HG03469 (cell line): ENCODE results near the gene PLOD1.
"Not testable (repeated sequence)": the region's sequence is repeated elsewhere in the genome, so short reads cannot be mapped to it uniquely, and the experiment has no call there.

Source experiments
- ATAC-seq: cut with Tn5 transposase; IDR thresholded peaks from one replicate; pipeline ENCODE4 v1.9.1; 2021; ENCODE audit warnings: mild to moderate bottlenecking, moderate library complexity, moderate number of reproducible peaks; ENCODE audit not compliant: unreplicated experiment

Gene PLOD1

GRCh38 chr1:11912482-11913216, 21.9 kb upstream of the PLOD1 start:
- not testable (repeated sequence) for ATAC-seq

- no peak for ATAC-seq
Observed at GRCh38 chr1:11913291-11913690, 21.2 kb upstream of the PLOD1 start.

- ATAC-seq, result no peak
Observed at GRCh38 chr1:11914024-11914423, 20.5 kb upstream of the PLOD1 start.

GRCh38 chr1:11918799-11919519, 15.6 kb upstream of the PLOD1 start:
- no peak for ATAC-seq

GRCh38 chr1:11919621-11920020, 14.9 kb upstream of the PLOD1 start:
- ATAC-seq, result no peak

GRCh38 chr1:11920239-11920903, 14.1 kb upstream of the PLOD1 start:
- no peak for ATAC-seq

- no peak for ATAC-seq
Observed at GRCh38 chr1:11921022-11921421, 13.5 kb upstream of the PLOD1 start.

- ATAC-seq, result no peak
Observed at GRCh38 chr1:11923069-11923826, 11.3 kb upstream of the PLOD1 start.

- no peak for ATAC-seq
Observed at GRCh38 chr1:11923827-11924113, 10.7 kb upstream of the PLOD1 start.

GRCh38 chr1:11924334-11925195, 10.0 kb upstream of the PLOD1 start:
- ATAC-seq, result no peak

GRCh38 chr1:11925196-11925937, 9.2 kb upstream of the PLOD1 start:
- ATAC-seq, result not testable (repeated sequence)

- ATAC-seq, result no peak
Observed at GRCh38 chr1:11925938-11926292, 8.6 kb upstream of the PLOD1 start.

GRCh38 chr1:11927866-11928592, 6.5 kb upstream of the PLOD1 start:
- ATAC-seq, result no peak

GRCh38 chr1:11929849-11930248, 4.7 kb upstream of the PLOD1 start:
- ATAC-seq, result no peak

- no peak for ATAC-seq
Observed at GRCh38 chr1:11930571-11931445, 3.7 kb upstream of the PLOD1 start.

GRCh38 chr1:11931845-11932244, 2.7 kb upstream of the PLOD1 start:
- ATAC-seq, result no peak

- ATAC-seq, result no peak
Observed at GRCh38 chr1:11935057-11935412, 518 bp downstream of the PLOD1 start.

GRCh38 chr1:11935733-11936132, 1.2 kb downstream of the PLOD1 start:
- not testable (repeated sequence) for ATAC-seq
